Stimulated activated CD4-positive, alpha-beta T cell treated with anti-CD3 and anti-CD28 coated beads, Interleukin-15, amount 100 ng/mL, for 1 hour (primary cell): ENCODE measurements around the gene DISP3.

Experiments used
- DNase-seq, 2 donors: peaks; one replicate each; pipeline ENCODE4 v3.0.0-alpha.2; 2020; ENCODE audit warnings: low read depth in 1 of 2, low spot score in 1 of 2

DISP3 gene

DNA sequence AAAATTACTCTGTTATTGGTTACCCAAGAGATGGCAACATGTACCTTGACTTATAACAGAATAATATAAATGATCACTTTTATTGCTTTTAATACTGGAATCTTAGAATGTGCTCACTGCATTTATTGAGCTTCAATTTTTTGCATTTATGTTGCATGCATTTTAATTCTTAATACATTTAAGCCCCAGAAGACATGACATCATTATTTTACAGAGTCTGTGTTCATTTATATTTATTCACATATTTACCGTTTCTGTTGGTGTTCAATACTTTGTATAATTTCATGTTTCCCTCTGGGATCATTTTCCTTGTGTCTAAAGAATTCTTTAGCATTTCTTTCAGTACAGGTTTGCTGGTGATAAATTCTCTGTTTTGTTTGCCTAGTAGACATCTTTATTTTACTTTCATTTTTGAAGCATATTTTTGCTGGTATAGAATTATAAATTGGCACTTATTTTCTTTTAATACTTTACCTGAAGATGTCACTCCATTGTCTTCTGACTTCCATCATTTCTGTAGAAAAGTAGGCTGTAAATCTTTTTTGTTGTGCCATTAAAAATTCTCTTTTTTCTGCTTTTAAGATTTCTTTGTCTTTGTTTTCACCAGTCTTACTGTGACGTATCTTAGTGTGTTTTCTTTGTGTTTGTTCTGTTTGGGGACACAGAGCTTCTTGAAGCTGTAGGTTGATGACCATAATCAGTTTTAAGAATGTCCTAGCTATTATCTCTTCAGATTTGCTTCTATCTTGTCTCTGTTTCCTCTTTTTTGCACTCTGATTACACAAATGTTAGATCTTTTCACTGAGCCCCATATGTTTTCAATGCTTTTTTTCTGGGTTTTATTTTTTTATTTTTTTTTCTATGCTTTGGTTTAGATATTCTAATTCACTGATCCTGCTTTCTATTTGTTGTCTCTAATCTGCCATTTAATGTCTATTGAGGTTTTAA, 26.9 kb downstream of the DISP3 start:
- no peak for DNase-seq

- no peak for DNase-seq
These were observed 28.4 kb downstream of the DISP3 start for GRCh38 chr1:11507309-11507708.

- DNase-seq, result no peak
These were observed 34.7 kb downstream of the DISP3 start for GRCh38 chr1:11513681-11514080.

GRCh38 chr1:11514366-11514765, 35.4 kb downstream of the DISP3 start:
- no peak for DNase-seq

DNA sequence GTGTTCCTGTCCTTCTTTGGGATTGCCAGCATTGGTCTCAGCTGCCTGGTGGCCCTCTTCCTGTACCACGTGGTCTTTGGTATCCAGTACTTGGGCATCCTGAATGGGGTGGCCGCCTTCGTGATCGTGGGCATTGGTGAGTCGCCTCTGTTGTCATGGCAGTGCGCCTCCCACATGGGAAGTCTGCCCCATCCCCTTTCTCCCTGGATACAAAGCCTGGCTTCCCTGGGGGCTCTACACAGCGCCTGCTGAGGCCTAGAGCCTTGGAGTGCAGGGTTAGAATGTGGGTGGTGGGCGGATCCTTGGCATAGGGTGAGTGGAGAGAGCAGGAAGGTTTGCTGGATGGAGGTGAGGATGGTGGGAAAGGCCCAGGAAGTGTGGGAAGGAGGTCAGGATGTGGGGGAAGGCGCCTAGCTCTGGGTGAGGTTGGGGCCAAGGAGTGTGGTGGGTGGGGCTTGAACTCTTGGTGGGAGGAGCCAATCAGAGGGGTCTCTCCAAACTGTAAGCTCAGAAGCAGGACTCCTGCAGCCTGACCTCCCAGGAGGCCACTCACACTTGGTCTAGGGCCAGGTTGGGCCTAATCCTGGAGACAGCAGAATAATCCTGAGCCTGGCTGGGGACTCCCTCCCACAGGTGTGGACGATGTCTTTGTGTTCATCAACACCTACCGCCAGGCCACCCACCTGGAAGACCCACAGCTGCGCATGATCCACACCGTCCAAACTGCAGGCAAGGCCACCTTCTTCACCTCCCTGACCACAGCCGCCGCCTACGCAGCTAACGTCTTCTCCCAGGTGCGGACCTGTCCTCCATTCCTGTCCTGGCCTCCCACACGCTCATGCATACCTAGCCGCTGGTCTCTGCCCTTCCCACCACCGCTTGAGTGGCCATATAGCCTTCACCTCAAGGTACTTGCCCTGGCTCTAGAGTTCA, 36.7 kb downstream of the DISP3 start:
- no peak for DNase-seq

DNA sequence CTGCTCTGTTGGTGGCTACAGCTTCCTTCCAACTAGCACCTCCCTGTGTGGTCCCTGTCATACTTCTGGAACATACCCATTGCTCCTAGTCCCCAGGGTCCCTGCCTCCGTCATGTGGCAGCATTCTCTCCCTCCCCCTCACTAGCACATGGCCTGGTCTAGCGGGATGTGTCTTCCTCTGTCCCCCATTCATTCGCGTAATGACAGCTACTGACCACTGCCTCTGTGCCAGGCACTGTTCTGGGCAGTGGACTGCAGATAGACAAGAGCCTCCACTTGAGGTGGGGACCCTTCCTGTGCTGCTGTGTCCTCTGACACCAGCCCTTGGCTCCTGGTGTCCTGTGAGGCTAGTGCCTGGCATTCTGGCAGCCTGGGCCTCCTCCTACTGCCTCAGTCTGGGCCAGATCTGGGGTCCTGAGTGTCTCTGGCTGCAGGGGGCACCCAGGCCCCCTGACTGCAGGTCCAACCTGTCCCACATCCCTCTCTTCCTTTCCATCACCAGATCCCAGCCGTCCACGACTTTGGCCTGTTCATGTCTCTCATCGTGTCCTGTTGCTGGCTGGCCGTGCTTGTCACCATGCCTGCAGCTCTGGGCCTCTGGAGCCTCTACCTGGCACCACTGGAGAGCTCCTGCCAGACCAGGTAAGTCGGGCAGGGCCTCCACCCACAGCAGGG, 38.1 kb downstream of the DISP3 start:
- no peak for DNase-seq

DNA sequence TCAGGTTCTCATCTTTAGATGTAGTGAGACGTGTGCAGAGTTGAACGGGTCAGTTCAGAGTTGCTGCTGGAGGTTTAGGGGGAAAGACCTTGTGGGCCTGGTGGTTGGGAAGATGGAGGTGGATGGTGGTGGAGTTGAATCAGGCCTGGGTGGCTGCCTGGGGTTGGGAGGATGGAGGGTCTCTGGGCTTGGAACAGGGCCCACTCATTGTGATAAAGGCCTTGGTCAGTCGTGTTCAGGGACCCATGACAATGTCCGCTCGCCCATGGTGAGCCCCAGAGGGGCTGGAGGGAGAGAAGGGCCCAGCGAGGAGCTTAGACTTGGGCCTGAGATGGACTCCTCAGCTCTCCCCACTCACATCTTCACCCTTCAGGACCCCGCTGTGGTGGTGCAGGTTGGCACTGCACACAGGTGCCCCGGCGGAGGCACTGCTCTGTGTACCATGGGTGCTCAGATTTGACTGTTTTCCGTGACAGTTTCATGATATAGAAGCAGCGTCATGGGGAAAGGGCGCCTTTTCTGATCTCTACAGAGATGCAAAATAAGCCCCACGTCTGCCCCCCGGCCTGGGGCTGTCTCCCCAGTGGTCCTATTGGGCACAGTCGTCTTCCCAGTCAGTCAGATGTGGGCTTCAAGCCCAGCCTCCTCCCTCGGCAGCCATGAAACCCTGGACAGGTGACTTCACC, 39.2 kb downstream of the DISP3 start:
- DNase-seq, result no peak

- no peak for DNase-seq
These were observed 40.1 kb downstream of the DISP3 start for GRCh38 chr1:11518791-11519628.

GRCh38 chr1:11519629-11520031, 40.7 kb downstream of the DISP3 start:
- DNase-seq, result no peak

- no peak for DNase-seq
These were observed 41.7 kb downstream of the DISP3 start for GRCh38 chr1:11520531-11521233.

- no peak for DNase-seq
These were observed 42.8 kb downstream of the DISP3 start for GRCh38 chr1:11521582-11522399.

- DNase-seq, result no peak
These were observed 43.7 kb downstream of the DISP3 start for GRCh38 chr1:11522400-11523235.

GRCh38 chr1:11523261-11523660, 44.3 kb downstream of the DISP3 start:
- DNase-seq, result no peak

- DNase-seq, result no peak
These were observed 45.0 kb downstream of the DISP3 start for GRCh38 chr1:11523746-11524464.

GRCh38 chr1:11524465-11525150, 45.7 kb downstream of the DISP3 start:
- DNase-seq, result no peak

GRCh38 chr1:11525151-11525505, 46.2 kb downstream of the DISP3 start:
- DNase-seq, result no peak
